Activated naive CD4-positive, alpha-beta T cell treated with anti-CD3 and anti-CD28 coated beads, Interleukin-2, amount 50 U/mL, for 24 hours (primary cell): ENCODE measurements around the gene ACTN3.
"Not testable (repeated sequence)": the region's sequence is repeated elsewhere in the genome, so short reads cannot be mapped to it uniquely, and the experiment has no call there.

ENCODE experiments used
- H3K27ac Mint-ChIP-seq: one replicate; pipeline ENCODE4 v1.8.0; 2021; ENCODE audit warnings: mild to moderate bottlenecking, mixed read lengths
- H3K27me3 Mint-ChIP-seq: one replicate; pipeline ENCODE4 v1.8.0; 2021; ENCODE audit warnings: mixed read lengths
- H3K36me3 Mint-ChIP-seq: one replicate; pipeline ENCODE4 v1.8.0; 2021; ENCODE audit warnings: mixed read lengths
- H3K4me1 Mint-ChIP-seq: one replicate; pipeline ENCODE4 v1.8.0; 2021; ENCODE audit warnings: mixed read lengths
- H3K4me3 Mint-ChIP-seq: one replicate; pipeline ENCODE4 v1.8.0; 2021; ENCODE audit warnings: mild to moderate bottlenecking, mixed read lengths
- H3K9me3 Mint-ChIP-seq: one replicate; pipeline ENCODE4 v1.8.0; 2021; ENCODE audit warnings: mixed read lengths

ACTN3 gene

DNA sequence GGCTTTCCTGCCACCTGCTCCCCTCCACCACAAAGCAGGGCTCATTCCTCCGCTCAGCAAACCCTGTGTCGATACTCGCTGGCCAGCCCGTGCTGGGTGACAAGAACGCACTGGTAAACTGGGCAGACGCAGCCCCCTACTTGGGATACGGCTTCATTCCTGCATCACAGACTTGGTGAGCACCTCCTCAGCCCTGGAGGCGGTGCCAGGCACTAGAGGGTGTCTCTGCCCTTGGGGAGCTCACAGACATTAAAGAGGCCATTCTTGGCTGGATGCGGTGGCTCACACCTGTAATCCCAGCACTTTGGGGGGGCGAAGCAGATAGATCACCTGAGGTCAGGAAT is 6.9 kb upstream of the ACTN3 start:
- Mint-ChIP-seq H3K9me3 (no peaks in the 10 kb centered on the region), H3K36me3 (peaks cover 7% of the 10 kb centered on the region), H3K27me3 (no peaks in the 10 kb centered on the region), H3K27ac (no peak overlapping the region), H3K4me3 (no peak overlapping the region), H3K4me1 (peaks cover 37% of the 10 kb centered on the region)

GRCh38 chr11:66540598-66540997 is 6.1 kb upstream of the ACTN3 start:
- H3K4me1 Mint-ChIP-seq = peaks cover 44% of the 10 kb centered on the region
- not testable (repeated sequence) for H3K27ac Mint-ChIP-seq, H3K4me3 Mint-ChIP-seq, H3K36me3 Mint-ChIP-seq, H3K9me3 Mint-ChIP-seq, H3K27me3 Mint-ChIP-seq

- peaks cover 7% of the 10 kb centered on the region for H3K36me3 Mint-ChIP-seq
Observed at GRCh38 chr11:66541892-66542291, 4.8 kb upstream of the ACTN3 start.

GRCh38 chr11:66542362-66542761 is 4.3 kb upstream of the ACTN3 start:
- peak overlapping the region; percentile 71 for H3K4me3 Mint-ChIP-seq
- H3K27me3 Mint-ChIP-seq = no peaks in the 10 kb centered on the region
- H3K4me1 Mint-ChIP-seq = peaks cover 44% of the 10 kb centered on the region
- H3K36me3 Mint-ChIP-seq = peaks cover 5% of the 10 kb centered on the region
- peak overlapping the region; percentile 47 for H3K27ac Mint-ChIP-seq
- H3K9me3 Mint-ChIP-seq = no peaks in the 10 kb centered on the region

More at GRCh38 chr11:66541892-66542291, 4.8 kb upstream of the ACTN3 start:
- Mint-ChIP-seq H3K27ac (peak overlapping the region; percentile 47), H3K9me3 (no peaks in the 10 kb centered on the region), H3K4me3 (peak overlapping the region; percentile 48), H3K27me3 (no peaks in the 10 kb centered on the region), H3K4me1 (peaks cover 44% of the 10 kb centered on the region)

GRCh38 chr11:66543263-66544107 is 3.2 kb upstream of the ACTN3 start:
- Mint-ChIP-seq H3K4me1 (peaks cover 44% of the 10 kb centered on the region), H3K36me3 (peaks cover 4% of the 10 kb centered on the region), H3K4me3 (peak overlapping the region; percentile 71), H3K27ac (peak overlapping the region; percentile 92), H3K9me3 (no peaks in the 10 kb centered on the region), H3K27me3 (no peaks in the 10 kb centered on the region)

GRCh38 chr11:66544952-66545351 is 1.8 kb upstream of the ACTN3 start:
- not testable (repeated sequence) for H3K9me3 Mint-ChIP-seq, H3K36me3 Mint-ChIP-seq, H3K27me3 Mint-ChIP-seq, H3K27ac Mint-ChIP-seq
- Mint-ChIP-seq H3K4me3 (peak overlapping the region; percentile 87), H3K4me1 (peaks cover 44% of the 10 kb centered on the region)

GRCh38 chr11:66545701-66546367 is 869 bp upstream of the ACTN3 start, which contains the start of gene ZDHHC24:
TSS of gene ZDHHC24 (minus strand) at chr11:66546048. CDS start at chr11:66546003, 45 bp downstream.
- H3K9me3 Mint-ChIP-seq = no peaks in the 10 kb centered on the region
- H3K36me3 Mint-ChIP-seq = peaks cover 3% of the 10 kb centered on the region
- peaks cover 44% of the 10 kb centered on the region for H3K4me1 Mint-ChIP-seq
- H3K27me3 Mint-ChIP-seq = no peaks in the 10 kb centered on the region
- H3K27ac Mint-ChIP-seq = peak within 1 kb of the TSS; percentile 92
- H3K4me3 Mint-ChIP-seq = peak within 1 kb of the TSS; percentile 87

DNA sequence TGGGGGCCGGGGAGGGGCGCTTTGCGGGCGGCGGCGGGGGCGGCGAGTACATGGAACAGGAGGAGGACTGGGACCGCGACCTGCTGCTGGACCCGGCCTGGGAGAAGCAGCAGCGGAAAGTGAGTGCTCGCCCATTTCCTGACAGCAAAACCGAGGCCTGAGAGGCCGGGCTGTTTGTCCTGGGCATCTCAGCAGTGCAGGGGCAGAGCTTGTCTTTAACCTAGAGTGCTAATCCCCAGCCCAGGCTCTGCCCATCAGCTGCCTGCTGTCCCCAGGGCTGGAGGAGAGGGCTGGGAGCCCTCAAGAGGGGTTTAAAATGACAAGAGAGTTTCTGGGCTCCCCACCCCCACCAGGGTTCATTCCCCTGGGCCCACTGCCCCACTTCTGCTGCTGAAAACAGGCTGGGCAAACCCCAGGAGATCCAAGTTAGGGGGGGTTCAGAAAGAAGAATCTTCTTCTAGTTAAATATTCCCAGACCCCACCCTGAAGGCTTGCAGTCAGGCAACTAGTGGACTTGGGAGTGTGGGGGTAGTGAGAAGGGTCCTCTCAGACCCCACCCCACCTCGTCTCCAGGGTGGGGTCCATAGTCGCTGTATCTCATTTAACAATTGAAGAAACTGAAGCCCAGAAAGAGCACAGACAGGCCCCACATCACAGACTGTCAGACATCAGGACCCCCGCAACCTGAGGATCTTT is 411 bp downstream of the ACTN3 start:
- Mint-ChIP-seq H3K9me3 (no peaks in the 10 kb centered on the region), H3K27ac (no peak overlapping the region), H3K27me3 (no peaks in the 10 kb centered on the region), H3K4me3 (peak overlapping the region; percentile 86), H3K4me1 (peaks cover 32% of the 10 kb centered on the region), H3K36me3 (no peaks in the 10 kb centered on the region)

DNA sequence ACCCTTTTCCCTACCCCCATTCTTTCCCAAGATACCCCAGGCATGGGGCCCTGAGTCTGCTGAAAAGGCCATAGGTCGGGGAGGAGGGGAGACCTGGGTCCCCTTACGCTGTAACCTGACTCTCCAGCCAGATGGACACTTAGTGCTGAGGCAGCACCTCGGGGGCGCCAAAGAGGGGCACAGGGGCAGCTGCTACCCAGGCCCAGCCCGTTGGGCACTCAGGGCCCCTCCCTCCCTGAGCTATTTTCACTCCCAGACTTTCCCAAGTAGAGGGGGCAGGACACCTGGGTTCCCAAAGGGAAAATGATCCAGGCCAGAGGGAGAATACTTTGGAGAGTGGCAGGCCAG is 933 bp downstream of the ACTN3 start:
- no peak overlapping the region for H3K4me3 Mint-ChIP-seq

GRCh38 chr11:66548041-66548440 is 1.3 kb downstream of the ACTN3 start:
- Mint-ChIP-seq H3K27me3 (no peaks in the 10 kb centered on the region), H3K9me3 (no peaks in the 10 kb centered on the region), H3K4me1 (peaks cover 22% of the 10 kb centered on the region), H3K4me3 (no peak overlapping the region), H3K27ac (no peak overlapping the region), H3K36me3 (no peaks in the 10 kb centered on the region)

More for the DNA sequence above, 933 bp downstream of the ACTN3 start:
- no peaks in the 10 kb centered on the region for H3K9me3 Mint-ChIP-seq
- H3K27me3 Mint-ChIP-seq = no peaks in the 10 kb centered on the region
- peaks cover 27% of the 10 kb centered on the region for H3K4me1 Mint-ChIP-seq
- no peaks in the 10 kb centered on the region for H3K36me3 Mint-ChIP-seq
- H3K27ac Mint-ChIP-seq = no peak overlapping the region

GRCh38 chr11:66548774-66549630 is 2.3 kb downstream of the ACTN3 start:
- Mint-ChIP-seq H3K9me3 (no peaks in the 10 kb centered on the region), H3K27me3 (no peaks in the 10 kb centered on the region), H3K27ac (no peak overlapping the region), H3K4me1 (peaks cover 14% of the 10 kb centered on the region), H3K4me3 (peak overlapping the region; percentile 34), H3K36me3 (no peaks in the 10 kb centered on the region)

- H3K36me3 Mint-ChIP-seq = no peaks in the 10 kb centered on the region
Observed at GRCh38 chr11:66549696-66550095, 3.0 kb downstream of the ACTN3 start.

DNA sequence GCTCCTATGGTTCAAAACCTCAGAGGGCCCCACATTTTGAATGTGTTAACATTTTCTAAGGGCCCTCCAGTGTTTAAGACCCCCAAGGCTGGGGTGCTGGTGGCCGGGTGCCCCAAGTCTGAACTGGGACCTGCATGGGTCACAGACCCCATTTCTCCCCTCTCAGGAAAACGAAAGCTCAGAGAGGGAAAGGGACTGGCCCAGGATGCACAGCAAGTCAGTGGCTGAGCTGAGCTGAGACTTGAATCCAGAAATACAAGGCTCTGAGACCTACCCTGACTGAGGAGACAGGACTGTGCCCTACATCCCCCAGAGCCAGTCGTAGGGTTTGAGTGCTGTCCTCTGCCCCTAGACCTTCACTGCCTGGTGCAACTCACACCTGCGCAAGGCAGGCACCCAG is 4.2 kb downstream of the ACTN3 start:
- Mint-ChIP-seq H3K27me3 (no peaks in the 10 kb centered on the region), H3K4me3 (no peak overlapping the region), H3K36me3 (no peaks in the 10 kb centered on the region), H3K4me1 (no peaks in the 10 kb centered on the region), H3K9me3 (no peaks in the 10 kb centered on the region), H3K27ac (no peak overlapping the region)

More at GRCh38 chr11:66549696-66550095, 3.0 kb downstream of the ACTN3 start:
- no peaks in the 10 kb centered on the region for H3K9me3 Mint-ChIP-seq
- no peak overlapping the region for H3K27ac Mint-ChIP-seq
- no peaks in the 10 kb centered on the region for H3K27me3 Mint-ChIP-seq
- no peak overlapping the region for H3K4me3 Mint-ChIP-seq
- peaks cover 8% of the 10 kb centered on the region for H3K4me1 Mint-ChIP-seq

DNA sequence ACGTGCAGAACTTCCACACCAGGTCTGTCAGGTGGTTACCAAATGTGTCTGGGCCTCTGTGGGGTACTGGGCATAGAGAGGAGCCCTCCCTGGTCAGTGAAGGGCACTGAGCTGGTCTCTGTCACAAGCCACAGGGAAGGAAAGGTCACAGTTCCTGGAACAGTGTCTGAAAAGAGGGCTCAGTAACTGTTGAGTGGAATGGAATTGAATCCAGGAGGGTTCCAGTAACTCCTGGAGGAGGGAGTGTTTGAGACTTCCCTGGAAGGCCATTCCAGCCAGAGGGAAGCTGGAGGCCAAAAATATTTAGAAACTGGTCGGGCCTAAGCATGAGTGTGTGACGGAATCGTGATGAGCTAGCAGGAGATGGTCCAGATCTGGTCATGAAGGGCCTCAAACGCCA is 7.9 kb downstream of the ACTN3 start:
- H3K27ac Mint-ChIP-seq = no peak overlapping the region

GRCh38 chr11:66555416-66555815 is 8.7 kb downstream of the ACTN3 start:
- Mint-ChIP-seq H3K36me3 (no peaks in the 10 kb centered on the region), H3K4me3 (no peak overlapping the region), H3K4me1 (peaks cover 6% of the 10 kb centered on the region), H3K9me3 (no peaks in the 10 kb centered on the region), H3K27me3 (peaks cover 4% of the 10 kb centered on the region), H3K27ac (no peak overlapping the region)

More for the DNA sequence above, 7.9 kb downstream of the ACTN3 start:
- Mint-ChIP-seq H3K27me3 (peaks cover 4% of the 10 kb centered on the region), H3K4me3 (no peak overlapping the region), H3K4me1 (peaks cover 6% of the 10 kb centered on the region), H3K9me3 (no peaks in the 10 kb centered on the region), H3K36me3 (no peaks in the 10 kb centered on the region)
